Loucy (cell line): ENCODE data around the gene CAMTA1.

Experiments used
- H2AFZ ChIP-seq: fragments of 200-600 bp; sonication (generic); 2 replicates; pipeline ENCODE4 v1.6.0; 2016; ENCODE audit warnings: antibody characterized with exemption, mild to moderate bottlenecking, low read length, moderate library complexity
- H3F3A ChIP-seq: fragments of 200-600 bp; 2 replicates; pipeline ENCODE4 v1.6.0; 2016; ENCODE audit warnings: antibody characterized with exemption, low read depth, mild to moderate bottlenecking
- H3K27me3 ChIP-seq: fragments of 200-600 bp; sonication (generic); 2 replicates; pipeline ENCODE4 v1.6.1; 2014; ENCODE audit warnings: low read length, mild to moderate bottlenecking; ENCODE audit not compliant: insufficient read depth, poor library complexity, severe bottlenecking
- H3K36me3 ChIP-seq: fragments of 200-600 bp; sonication (generic); 2 replicates; pipeline ENCODE4 v1.6.1; 2016; ENCODE audit warnings: low read length; ENCODE audit not compliant: insufficient read depth
- H3K4me1 ChIP-seq: fragments of 200-600 bp; sonication (generic); 2 replicates; pipeline ENCODE4 v1.5.1; 2014; ENCODE audit warnings: low read length, mild to moderate bottlenecking; ENCODE audit not compliant: insufficient read depth, poor library complexity, severe bottlenecking
- H3K4me2 ChIP-seq: fragments of 200-600 bp; sonication (generic); 2 replicates; pipeline ENCODE4 v1.6.0; 2014; ENCODE audit warnings: antibody characterized with exemption, low read length, low read depth, mild to moderate bottlenecking; ENCODE audit not compliant: poor library complexity, severe bottlenecking
- H3K4me3 ChIP-seq: fragments of 200-600 bp; sonication (generic); 2 replicates; pipeline ENCODE4 v1.5.1; 2014; ENCODE audit warnings: low read length, mild to moderate bottlenecking, mixed read lengths; ENCODE audit not compliant: poor library complexity, severe bottlenecking
- H3K79me2 ChIP-seq: fragments of 200-600 bp; sonication (generic); 2 replicates; pipeline ENCODE4 v1.6.1; 2014; ENCODE audit warnings: low read length; ENCODE audit not compliant: insufficient read depth
- H3K9ac ChIP-seq: fragments of 200-600 bp; sonication (generic); 2 replicates; pipeline ENCODE4 v1.6.0; 2014; ENCODE audit warnings: mild to moderate bottlenecking, low read depth, low read length, moderate library complexity; ENCODE audit not compliant: poor library complexity, severe bottlenecking
- H3K9me2 ChIP-seq: fragments of 200-600 bp; sonication (generic); replicated peaks from 2 replicates; pipeline ENCODE4 v1.6.1; 2016; ENCODE audit warnings: low read depth, low read length, mixed read lengths
- H3K9me3 ChIP-seq: fragments of 200-600 bp; sonication (generic); 2 replicates; pipeline ENCODE4 v1.6.1; 2014; ENCODE audit warnings: mild to moderate bottlenecking, antibody characterized with exemption, low read length, low read depth; ENCODE audit not compliant: insufficient read depth
- H4K20me1 ChIP-seq: fragments of 200-600 bp; sonication (generic); 2 replicates; pipeline ENCODE4 v1.6.0; 2014; ENCODE audit warnings: antibody characterized with exemption, low read length, mild to moderate bottlenecking; ENCODE audit not compliant: insufficient read depth, poor library complexity, severe bottlenecking
- EZH2phosphoT487 ChIP-seq: fragments of 200-600 bp; IDR thresholded peaks from 2 replicates; pipeline ENCODE4 v1.6.1; 2018; ENCODE audit warnings: antibody characterized with exemption, mild to moderate bottlenecking, moderate library complexity, borderline replicate concordance
- TF ChIP-seq, protein P1 (sequence below): fragments of 200-600 bp; sonication (generic); conservative IDR thresholded peaks from 2 replicates; pipeline ENCODE4 v1.5.1; 2014; ENCODE audit warnings: mild to moderate bottlenecking, antibody characterized with exemption, low read length

Gene CAMTA1

DNA sequence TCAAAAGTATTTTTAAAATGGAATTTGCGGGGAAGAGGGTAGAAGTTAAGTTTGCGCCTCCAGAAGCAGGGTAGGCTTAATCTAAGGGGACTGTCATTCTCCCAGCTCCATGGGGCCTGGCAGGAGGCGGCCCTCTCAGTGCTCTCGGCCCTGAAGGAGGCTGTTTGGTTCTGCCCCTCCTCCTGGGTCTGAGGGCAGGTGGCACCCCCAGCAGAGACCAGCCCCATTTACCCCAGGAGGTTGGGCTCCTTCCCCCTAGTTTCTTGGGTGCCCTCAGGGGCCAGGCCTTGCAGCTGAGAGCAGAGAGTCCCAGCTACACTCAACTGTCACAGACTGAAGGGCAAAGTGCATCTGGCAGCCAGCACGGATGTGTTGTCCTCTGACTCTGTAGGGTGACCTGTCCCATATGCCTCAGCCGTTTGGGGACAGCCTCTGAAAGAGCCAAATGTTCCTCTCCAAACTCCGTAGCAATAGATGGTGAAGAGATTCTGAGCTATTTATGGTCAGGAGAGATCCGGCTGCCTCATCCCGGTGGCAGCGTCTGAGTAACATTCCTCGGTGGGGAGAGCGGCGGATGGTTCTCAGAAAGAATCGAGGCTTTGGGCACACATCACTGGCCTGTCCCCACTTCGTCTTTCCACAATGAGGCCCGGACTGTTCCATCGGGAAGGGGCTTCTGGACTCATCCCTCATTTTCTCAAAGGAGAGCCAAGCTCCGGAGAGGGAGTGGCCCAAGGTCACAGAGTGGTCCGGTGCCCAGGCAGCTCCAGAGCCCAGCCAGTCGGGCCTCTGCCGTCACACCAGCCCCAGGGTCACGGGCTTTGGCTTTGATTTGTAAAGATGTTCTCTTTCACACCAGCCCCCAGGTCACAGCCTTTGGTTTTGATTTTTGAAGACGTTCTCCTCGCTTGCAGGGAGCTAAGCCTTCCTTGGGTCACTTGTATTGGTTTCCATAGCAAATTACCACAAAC is 561.6 kb downstream of the CAMTA1 start:
- H3K4me2 ChIP-seq, result no peak overlapping the region
- no peak for TF ChIP-seq EZH2phosphoT487
- TF ChIP-seq, protein P1, sequence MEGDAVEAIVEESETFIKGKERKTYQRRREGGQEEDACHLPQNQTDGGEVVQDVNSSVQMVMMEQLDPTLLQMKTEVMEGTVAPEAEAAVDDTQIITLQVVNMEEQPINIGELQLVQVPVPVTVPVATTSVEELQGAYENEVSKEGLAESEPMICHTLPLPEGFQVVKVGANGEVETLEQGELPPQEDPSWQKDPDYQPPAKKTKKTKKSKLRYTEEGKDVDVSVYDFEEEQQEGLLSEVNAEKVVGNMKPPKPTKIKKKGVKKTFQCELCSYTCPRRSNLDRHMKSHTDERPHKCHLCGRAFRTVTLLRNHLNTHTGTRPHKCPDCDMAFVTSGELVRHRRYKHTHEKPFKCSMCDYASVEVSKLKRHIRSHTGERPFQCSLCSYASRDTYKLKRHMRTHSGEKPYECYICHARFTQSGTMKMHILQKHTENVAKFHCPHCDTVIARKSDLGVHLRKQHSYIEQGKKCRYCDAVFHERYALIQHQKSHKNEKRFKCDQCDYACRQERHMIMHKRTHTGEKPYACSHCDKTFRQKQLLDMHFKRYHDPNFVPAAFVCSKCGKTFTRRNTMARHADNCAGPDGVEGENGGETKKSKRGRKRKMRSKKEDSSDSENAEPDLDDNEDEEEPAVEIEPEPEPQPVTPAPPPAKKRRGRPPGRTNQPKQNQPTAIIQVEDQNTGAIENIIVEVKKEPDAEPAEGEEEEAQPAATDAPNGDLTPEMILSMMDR, result no peak
- no peaks in the 10 kb centered on the region for H3K27me3 ChIP-seq
- H3F3A ChIP-seq, result no peaks in the 10 kb centered on the region
- no peaks in the 10 kb centered on the region for H3K79me2 ChIP-seq
- H2AFZ ChIP-seq, result no peak overlapping the region
- no peak overlapping the region for H3K4me3 ChIP-seq
- H3K9me3 ChIP-seq, result no peaks in the 10 kb centered on the region
- no peak overlapping the region for H3K9ac ChIP-seq
- H4K20me1 ChIP-seq, result no peaks in the 10 kb centered on the region
- H3K4me1 ChIP-seq, result no peaks in the 10 kb centered on the region
- H3K36me3 ChIP-seq, result no peaks in the 10 kb centered on the region
- H3K9me2 ChIP-seq, result no peaks in the 10 kb centered on the region

DNA sequence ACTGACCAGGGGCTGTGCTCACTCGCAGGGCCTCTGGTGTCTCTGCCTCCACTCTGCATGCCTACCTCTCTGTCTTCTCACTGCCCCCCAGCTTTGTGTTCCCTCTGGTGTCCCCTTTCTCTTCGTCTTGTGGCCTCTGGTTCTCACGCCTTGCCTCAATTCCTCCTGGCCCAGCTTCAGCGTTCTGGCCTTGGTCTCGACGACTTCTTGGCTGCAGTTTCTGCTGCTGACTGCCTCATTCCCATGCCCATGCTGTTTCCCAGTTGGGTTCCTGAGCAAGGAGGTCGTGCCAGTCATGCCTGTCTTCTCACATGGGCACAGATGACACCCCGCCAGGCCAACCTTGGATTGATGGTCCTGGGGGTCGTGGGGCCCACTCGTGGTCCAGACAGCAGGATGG is 562.8 kb downstream of the CAMTA1 start:
- TF ChIP-seq, protein P1, result no peak
- no peak for TF ChIP-seq EZH2phosphoT487
- Histone ChIP-seq H4K20me1 (no peaks in the 10 kb centered on the region), H3K9ac (no peak overlapping the region), H3K4me1 (no peaks in the 10 kb centered on the region), H3K9me3 (no peaks in the 10 kb centered on the region), H3K79me2 (no peaks in the 10 kb centered on the region), H3K36me3 (no peaks in the 10 kb centered on the region), H3K4me2 (no peak overlapping the region), H3K4me3 (no peak overlapping the region), H2AFZ (no peak overlapping the region), H3K9me2 (no peaks in the 10 kb centered on the region), H3K27me3 (no peaks in the 10 kb centered on the region), H3F3A (no peaks in the 10 kb centered on the region)

DNA sequence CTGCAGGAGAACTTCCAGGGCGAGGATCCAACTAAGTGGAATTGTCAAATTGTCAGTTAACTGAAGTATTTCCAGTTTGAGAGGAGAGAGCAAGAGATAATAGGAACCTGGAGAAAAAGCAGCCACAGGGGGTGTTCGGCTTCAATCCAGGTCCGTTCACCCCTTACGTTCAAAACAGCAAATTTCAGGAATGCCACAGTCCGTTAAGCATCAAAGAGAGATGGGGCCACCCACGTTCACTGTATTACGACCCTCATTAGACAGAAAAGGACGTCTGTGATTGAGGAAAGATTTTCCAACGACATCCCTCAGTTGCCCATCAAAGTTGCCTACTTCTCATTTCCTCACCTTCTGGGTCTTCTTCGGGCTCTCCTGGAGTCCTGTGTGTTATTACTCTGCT is 563.3 kb downstream of the CAMTA1 start:
- no peaks in the 10 kb centered on the region for H3K79me2 ChIP-seq
- TF ChIP-seq, protein P1, result no peak
- TF ChIP-seq EZH2phosphoT487, result no peak
- H3K9me2 ChIP-seq, result no peaks in the 10 kb centered on the region
- no peaks in the 10 kb centered on the region for H3K4me1 ChIP-seq
- H3K27me3 ChIP-seq, result no peaks in the 10 kb centered on the region
- H3K4me3 ChIP-seq, result no peak overlapping the region
- H3K9me3 ChIP-seq, result no peaks in the 10 kb centered on the region
- H4K20me1 ChIP-seq, result no peaks in the 10 kb centered on the region
- H3F3A ChIP-seq, result no peaks in the 10 kb centered on the region
- no peak overlapping the region for H3K9ac ChIP-seq
- no peaks in the 10 kb centered on the region for H3K36me3 ChIP-seq
- no peak overlapping the region for H3K4me2 ChIP-seq
- H2AFZ ChIP-seq, result no peak overlapping the region
